D721Med (cell line): Measurements from ENCODE around the gene FAM13B.
"Not testable (repeated sequence)": the region's sequence is repeated elsewhere in the genome, so short reads cannot be mapped to it uniquely, and the experiment has no call there.

Experiments used
- DNase-seq: peaks from one replicate; pipeline ENCODE4 v3.0.0; 2011; ENCODE audit warnings: low spot score; ENCODE audit not compliant: insufficient read length
- FAIRE-seq: peaks from 2 replicates; lab custom pipeline; 2011; peaks lifted over from hg19 to GRCh38; lab: Jason Lieb, UNC
- TF ChIP-seq, protein P1 (sequence below): IDR thresholded peaks from 2 replicates; pipeline ENCODE4 v1.5.1; 2012; ENCODE audit warnings: mild to moderate bottlenecking, control low read depth; ENCODE audit not compliant: insufficient read depth; ENCODE audit errors: missing control alignments

FAM13B gene

DNA sequence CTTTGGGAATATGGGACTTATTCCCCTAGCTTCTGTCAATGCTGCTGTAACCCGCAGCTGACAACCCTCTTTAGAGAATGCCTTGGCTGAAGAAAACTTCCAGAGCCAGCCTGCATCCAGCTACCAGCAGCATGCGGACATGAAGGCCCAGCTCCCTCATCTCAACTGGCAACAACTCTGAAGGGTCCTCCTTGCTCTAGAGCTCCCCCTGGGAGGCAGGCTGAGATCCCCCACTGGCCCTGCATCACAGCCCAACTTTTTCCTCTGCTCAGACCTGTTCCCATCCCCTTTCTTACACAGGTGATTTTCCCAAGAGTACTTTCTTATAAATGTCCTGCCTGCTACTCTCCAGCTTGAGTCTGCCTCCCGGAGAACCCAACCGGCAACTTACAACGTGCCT is 32.2 kb upstream of the FAM13B start:
- DNase-seq: no peak
- TF ChIP-seq, protein P1, sequence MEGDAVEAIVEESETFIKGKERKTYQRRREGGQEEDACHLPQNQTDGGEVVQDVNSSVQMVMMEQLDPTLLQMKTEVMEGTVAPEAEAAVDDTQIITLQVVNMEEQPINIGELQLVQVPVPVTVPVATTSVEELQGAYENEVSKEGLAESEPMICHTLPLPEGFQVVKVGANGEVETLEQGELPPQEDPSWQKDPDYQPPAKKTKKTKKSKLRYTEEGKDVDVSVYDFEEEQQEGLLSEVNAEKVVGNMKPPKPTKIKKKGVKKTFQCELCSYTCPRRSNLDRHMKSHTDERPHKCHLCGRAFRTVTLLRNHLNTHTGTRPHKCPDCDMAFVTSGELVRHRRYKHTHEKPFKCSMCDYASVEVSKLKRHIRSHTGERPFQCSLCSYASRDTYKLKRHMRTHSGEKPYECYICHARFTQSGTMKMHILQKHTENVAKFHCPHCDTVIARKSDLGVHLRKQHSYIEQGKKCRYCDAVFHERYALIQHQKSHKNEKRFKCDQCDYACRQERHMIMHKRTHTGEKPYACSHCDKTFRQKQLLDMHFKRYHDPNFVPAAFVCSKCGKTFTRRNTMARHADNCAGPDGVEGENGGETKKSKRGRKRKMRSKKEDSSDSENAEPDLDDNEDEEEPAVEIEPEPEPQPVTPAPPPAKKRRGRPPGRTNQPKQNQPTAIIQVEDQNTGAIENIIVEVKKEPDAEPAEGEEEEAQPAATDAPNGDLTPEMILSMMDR: peak; percentile 37
- no peak for FAIRE-seq

DNA sequence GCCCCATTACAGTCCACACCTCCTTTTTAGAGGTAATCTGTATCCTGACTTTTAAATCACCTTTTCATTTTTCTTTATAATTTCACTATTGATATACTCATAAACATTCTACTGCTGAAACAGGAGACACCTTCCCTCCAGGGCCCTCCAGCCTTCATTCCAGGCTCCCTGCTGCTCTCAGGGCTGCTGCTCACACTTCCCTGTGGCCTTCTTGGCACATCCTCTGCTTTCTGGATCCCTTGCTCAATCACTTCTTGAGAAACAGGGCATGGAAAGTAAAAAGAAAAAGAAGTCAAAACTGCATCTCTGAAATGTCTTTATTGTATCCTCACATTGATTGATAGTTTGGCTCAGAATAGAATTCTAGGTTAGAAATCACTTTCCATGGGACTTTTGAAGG is 31.6 kb upstream of the FAM13B start:
- TF ChIP-seq, protein P1: no peak
- no peak for FAIRE-seq
- no peak for DNase-seq

DNA sequence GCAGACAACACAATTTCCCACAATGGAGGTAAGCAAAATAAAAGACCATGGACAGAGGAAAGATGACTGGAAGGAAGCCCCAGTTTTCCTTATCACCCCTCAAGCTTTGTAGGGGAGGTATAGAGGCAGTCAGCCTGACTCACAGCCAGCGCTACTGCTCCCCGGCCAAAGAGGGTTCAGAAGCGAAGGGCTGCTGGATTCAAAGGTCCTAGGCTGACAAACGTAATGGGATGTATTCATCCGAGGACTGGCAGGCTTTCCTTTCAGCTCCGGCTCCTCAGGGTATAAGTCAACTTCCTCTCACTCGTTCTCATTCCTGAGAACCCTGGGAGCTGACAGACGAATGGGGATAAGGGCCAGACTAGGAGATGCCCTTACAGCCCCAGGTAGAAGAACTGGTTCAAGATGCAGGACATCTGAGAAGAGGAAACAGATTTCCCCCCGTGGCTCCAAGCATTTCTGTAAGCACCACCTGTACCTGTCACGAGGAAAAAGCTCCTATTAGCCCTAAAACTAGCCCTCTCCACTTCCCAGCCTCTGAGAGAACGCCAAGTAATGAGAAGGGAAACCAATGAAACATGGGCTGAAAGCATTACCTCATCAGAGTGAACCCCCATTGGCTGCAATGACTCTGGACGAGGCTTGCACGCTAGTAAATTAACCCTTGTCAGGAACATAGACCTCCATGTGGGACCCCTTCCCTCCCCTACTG is 22.1 kb upstream of the FAM13B start:
- FAIRE-seq: no peak
- TF ChIP-seq, protein P1: no peak
- no peak for DNase-seq

DNA sequence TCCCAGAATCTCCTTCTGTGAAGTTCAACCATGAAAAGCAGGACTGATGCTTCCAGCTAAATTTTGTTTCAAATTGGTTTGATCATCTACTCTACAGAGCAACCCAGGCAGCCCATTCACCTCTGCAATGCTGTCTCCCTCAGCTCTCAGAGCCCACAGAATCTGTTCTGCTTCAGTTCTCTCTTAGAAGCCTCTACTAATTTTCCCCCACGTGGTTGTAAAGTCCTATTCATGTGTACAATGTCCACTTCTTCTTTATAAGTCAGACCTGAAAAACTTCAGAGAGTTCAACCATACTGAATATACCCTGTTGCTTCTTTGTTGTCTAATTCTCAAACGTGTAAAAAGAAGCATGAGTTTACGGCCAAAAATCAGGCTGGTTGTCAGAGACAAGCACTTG is 21.3 kb upstream of the FAM13B start:
- DNase-seq (no peak), FAIRE-seq (no peak)
- TF ChIP-seq, protein P1: no peak

DNA sequence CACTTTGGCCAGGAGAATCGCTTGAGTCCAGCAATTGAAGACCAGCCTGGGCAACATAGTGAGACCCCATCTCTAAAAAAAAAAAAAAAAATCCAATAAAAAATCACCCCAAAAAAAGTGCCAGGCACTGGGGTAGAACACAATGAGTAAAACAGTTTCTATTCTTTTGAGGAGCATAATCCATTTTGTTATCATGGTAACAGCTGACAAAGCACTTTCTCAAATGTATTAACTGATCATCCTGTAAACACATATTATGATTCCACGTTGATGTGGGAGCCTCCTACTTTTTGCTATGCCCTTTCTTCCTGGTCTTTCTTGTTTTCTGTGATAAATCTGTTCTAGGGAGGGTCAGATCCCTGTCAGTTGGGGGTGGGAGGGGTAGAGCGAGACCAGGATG is 20.7 kb upstream of the FAM13B start:
- TF ChIP-seq, protein P1: no peak
- FAIRE-seq: no peak
- no peak for DNase-seq

DNA sequence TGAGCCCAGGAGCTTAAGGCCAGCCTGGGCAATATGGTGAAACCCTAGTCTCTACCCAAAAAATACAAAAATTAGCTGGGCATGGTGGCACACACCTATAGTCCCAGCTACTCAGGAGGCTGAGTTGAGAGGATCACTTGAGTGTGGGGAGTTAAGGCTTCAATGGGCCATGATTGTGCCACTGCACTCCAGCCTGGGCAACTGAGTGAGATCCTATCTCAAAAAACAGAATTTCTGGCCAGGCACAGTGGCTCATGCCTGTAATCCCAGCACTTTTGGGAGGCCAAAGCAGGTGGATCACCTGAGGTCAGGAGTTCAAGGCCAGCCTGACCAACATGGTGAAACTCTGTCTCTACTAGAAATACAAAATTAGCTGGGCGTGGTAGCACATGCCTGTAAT is 19.8 kb upstream of the FAM13B start:
- DNase-seq, FAIRE-seq: not testable (repeated sequence)

DNA sequence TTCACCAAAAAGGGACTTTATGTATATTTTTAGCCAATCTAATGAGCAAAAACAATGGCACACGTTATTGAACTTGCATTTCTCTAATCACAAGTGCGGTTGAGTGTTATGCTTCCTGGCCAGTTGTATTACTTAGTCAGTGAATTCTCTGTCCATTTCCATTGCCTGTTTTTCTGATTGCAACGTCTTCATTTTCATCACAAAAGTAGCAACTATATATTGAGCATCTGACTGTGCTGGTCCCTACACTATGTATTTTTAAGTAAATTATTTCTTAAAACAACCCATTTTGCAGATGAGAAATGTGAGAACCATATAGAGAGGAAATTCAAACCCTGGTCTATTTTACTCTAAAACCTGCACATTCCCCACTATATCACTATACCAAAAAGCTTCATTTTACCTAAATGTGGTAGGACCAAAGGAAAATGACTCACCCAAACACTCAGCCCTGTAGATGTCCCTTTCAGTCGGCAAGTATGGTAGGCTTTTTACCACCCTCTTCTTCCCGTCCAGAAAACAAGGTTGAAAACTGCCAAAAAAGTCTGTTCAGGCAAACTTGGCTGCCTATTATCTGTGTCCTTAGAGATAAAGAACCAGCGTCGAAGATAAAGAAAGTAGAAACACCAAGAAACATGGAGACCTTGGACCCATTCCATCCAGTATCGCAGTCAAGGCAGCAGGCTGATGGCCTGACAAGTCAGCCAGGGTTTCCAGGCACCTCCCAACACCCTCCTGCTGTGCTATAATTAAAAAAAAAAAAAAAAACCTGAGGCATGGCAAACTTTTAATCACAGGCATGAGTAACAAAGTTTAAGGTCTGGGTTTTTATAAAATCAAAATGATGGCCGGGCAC is 18.8 kb upstream of the FAM13B start:
- TF ChIP-seq, protein P1: no peak
- DNase-seq (no peak), FAIRE-seq (no peak)

DNA sequence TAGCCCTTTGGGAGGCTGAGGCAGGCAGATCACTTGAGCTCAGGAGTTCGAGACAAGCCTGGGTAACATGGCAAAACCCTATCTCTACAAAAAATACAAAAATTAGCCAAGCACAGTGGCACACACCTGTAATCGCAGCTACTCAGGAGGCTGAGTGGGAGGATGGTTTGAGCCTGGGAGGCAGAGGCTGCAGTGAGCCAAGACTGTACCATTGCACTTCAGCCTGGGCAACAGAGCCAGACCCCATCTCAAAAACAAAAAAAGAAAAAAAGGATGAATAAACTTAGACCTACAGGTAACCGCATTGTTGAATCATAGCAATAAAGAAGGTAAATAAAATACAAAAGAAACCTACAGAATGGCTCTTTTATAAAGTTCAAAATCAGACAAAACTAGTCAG is 12.4 kb upstream of the FAM13B start:
- not testable (repeated sequence) for FAIRE-seq

More for the DNA sequence above, 12.4 kb upstream of the FAM13B start:
- not testable (repeated sequence) for DNase-seq
